ENCODE measurements around the gene ENPP5. TPM values are rescaled to one million over a fixed set of nuclear protein-coding genes. Genes with fewer than 3 reads are reported as not detected.

ENPP5 gene
- total RNA-seq, 1 experiment from 2014 or later, result not detected

- H3K27ac ChIP-seq (ENCODE audit: low read length), result peak within 1 kb of the TSS; percentile 80
- CTCF ChIA-PET, result interaction anchor here (0.7 kb wide), 1 partner anchor 278 kb away, joined by 5 read pairs; no protein-coding TSS in a partner anchor
- POLR2A ChIA-PET, result no interaction called here
- no peaks in the 10 kb centered on the region; the same call in 1 of the 2 replicates for H3K36me3 ChIP-seq (ENCODE audit: control insufficient read depth, insufficient read depth, low read length)
- H3K4me3 ChIP-seq (ENCODE audit: low read depth in 2 of 2, low read length in 2 of 2), result peak within 1 kb of the TSS; percentile 65 to 76
- no peaks in the 10 kb centered on the region for H3K9me3 ChIP-seq (ENCODE audit: control insufficient read depth, insufficient read depth, low read depth, low read length)
- peaks cover 3% of the 10 kb centered on the region; the same call in 1 of the 2 replicates for H3K27me3 ChIP-seq (ENCODE audit: control insufficient read depth, insufficient read depth, low read length)
- in situ Hi-C loops (cut with HindIII; ENCODE audit: low pct_unique_long_range_greater_than_20kb, low sequenced_read_pairs), result no loop called here
- H3K4me1 ChIP-seq (ENCODE audit: control insufficient read depth, insufficient read depth, low read length), result peaks cover 3% of the 10 kb centered on the region; the same call in 1 of the 2 replicates
- intact Hi-C loops (cut with micrococcal nuclease; ENCODE audit: unreplicated experiment), result no loop called here
- BruUV-seq (replicated peaks), result no TSS peak
- DNase-seq (ENCODE audit: low read depth, low spot score), result peak; percentile 92
- ATAC-seq, result peak; percentile 100
- TF ChIP-seq REST (IDR thresholded peaks at IDR 0.05; ENCODE audit: insufficient read depth in 1 of 2, low read depth in 2 of 2, low read length in 1 of 2), result no peak
- TF ChIP-seq POLR2AphosphoS5 (IDR thresholded peaks at IDR 0.05; ENCODE audit: low read depth, low read length), result no peak
- no peak for TF ChIP-seq CTCF (IDR thresholded peaks at IDR 0.05)
- no peak for TF ChIP-seq SIN3A (IDR thresholded peaks at IDR 0.05; ENCODE audit: borderline replicate concordance, insufficient read depth, low read depth, low read length)
- no peak for TF ChIP-seq TCF7L2 (IDR thresholded peaks at IDR 0.05; ENCODE audit: low read depth, low read length)
Observed at GRCh38 chr6:46129629-46130511, 40.9 kb downstream of the ENPP5 start, which contains the start of gene ENPP4. ENPP4 (plus strand) TSS chr6:46129989; CDS start chr6:46139584, 9,595 bp downstream.

- in situ Hi-C loops (cut with HindIII; ENCODE audit: low pct_unique_long_range_greater_than_20kb, low sequenced_read_pairs) (no loop called here), intact Hi-C loops (cut with micrococcal nuclease; ENCODE audit: unreplicated experiment) (no loop called here)
- Histone ChIP-seq H3K9me3 (ENCODE audit: control insufficient read depth, insufficient read depth, low read depth, low read length) (no peaks in the 10 kb centered on the region), H3K36me3 (ENCODE audit: control insufficient read depth, insufficient read depth, low read length) (no peaks in the 10 kb centered on the region; the same call in 1 of the 2 replicates), H3K4me3 (ENCODE audit: low read depth in 2 of 2, low read length in 2 of 2) (peak overlapping the region; percentile 65 to 76), H3K4me1 (ENCODE audit: control insufficient read depth, insufficient read depth, low read length) (peaks cover 3% of the 10 kb centered on the region; the same call in 1 of the 2 replicates), H3K27ac (ENCODE audit: low read length) (peak overlapping the region; percentile 48; the same call in 1 of the 2 replicates), H3K27me3 (ENCODE audit: control insufficient read depth, insufficient read depth, low read length) (peaks cover 3% of the 10 kb centered on the region; the same call in 1 of the 2 replicates)
- CTCF ChIA-PET, result interaction anchor here (0.7 kb wide), 1 partner anchor 278 kb away, joined by 5 read pairs; no protein-coding TSS in a partner anchor
- ATAC-seq (0 out of 2 replicates have a peak, but pooled peaks have one; percentile 3), DNase-seq (ENCODE audit: low read depth, low spot score) (no peak)
- POLR2A ChIA-PET, result no interaction called here
- BruUV-seq (replicated peaks), result no TSS peak
- TF ChIP-seq CTCF (IDR thresholded peaks at IDR 0.05) (no peak), POLR2AphosphoS5 (IDR thresholded peaks at IDR 0.05; ENCODE audit: low read depth, low read length) (no peak), REST (IDR thresholded peaks at IDR 0.05; ENCODE audit: insufficient read depth in 1 of 2, low read depth in 2 of 2, low read length in 1 of 2) (no peak), SIN3A (IDR thresholded peaks at IDR 0.05; ENCODE audit: borderline replicate concordance, insufficient read depth, low read depth, low read length) (no peak), TCF7L2 (IDR thresholded peaks at IDR 0.05; ENCODE audit: low read depth, low read length) (no peak)
Observed at GRCh38 chr6:46129291-46129628, 41.5 kb downstream of the ENPP5 start.
